Mucosa of descending colon (tissue), 3 donors: ENCODE data around the gene RIOK2. TPM values are rescaled to one million over a fixed set of nuclear protein-coding genes. Genes with fewer than 3 reads are reported as not detected.
A peak's percentile ranks its signal among the peaks of the same experiment; 100 is the strongest.

Experiments
- ATAC-seq: fragments of 200-7000 bp; cut with Tn5 transposase; one replicate; pipeline ENCODE4 v1.9.1; 2020; ENCODE audit warnings: mild to moderate bottlenecking, moderate library complexity
- DNase-seq, 3 donors: peaks; one replicate each; pipeline ENCODE4 v3.0.0-alpha.2; 2020
- H3K36me3 ChIP-seq: fragments of 200-600 bp; one replicate; pipeline ENCODE4 v1.8.0; 2021; ENCODE audit warnings: low read depth, mild to moderate bottlenecking
- H3K4me1 ChIP-seq: fragments of 200-600 bp; one replicate; pipeline ENCODE4 v1.8.0; 2021; ENCODE audit warnings: low read depth, mild to moderate bottlenecking
- H3K4me3 ChIP-seq: fragments of 200-600 bp; one replicate; pipeline ENCODE4 v1.8.0; 2021; ENCODE audit warnings: mild to moderate bottlenecking
- H3K9me3 ChIP-seq: fragments of 200-600 bp; one replicate; pipeline ENCODE4 v1.8.0; 2021; ENCODE audit warnings: mild to moderate bottlenecking
- CTCF ChIP-seq: fragments of 200-600 bp; IDR thresholded peaks from one replicate; pipeline ENCODE4 v1.8.0; 2022; ENCODE audit warnings: antibody characterized with exemption, mild to moderate bottlenecking
- intact Hi-C, 2 donors: fragments of 100-400 bp; cut with DNase I in 1 of 2; cut with micrococcal nuclease in 1 of 2; formaldehyde crosslinking; loops; one replicate each; pipeline versions ENCODE4 v1.11.0 to v1.11.1; 2022; cut with DNase I, micrococcal nuclease
- total RNA-seq, 3 donors: library from RNA; stranded (reverse); fragmentation: NEBNext Ultra II Directional in 2 of 3; extraction: Animal tissue kit (Norgen Biotek cat#: 25700) in 2 of 3; gene quantifications; one replicate each; pipeline versions ENCODE4 v1.2.1 to v1.2.4, GENCODE V29; 2021 to 2023
- donor health status: DM: no; HTN: no; CAD: no; lungs with moderate emphysema.
- donor health status: DM: no; HTN: no; CAD: no.
- donor health status: DM: no; HTN: yes; CAD: no.

The RIOK2 gene
- total RNA-seq, 3 donors from 2014 or later, result 18.0 to 26.8 (median 21.3) TPM

GRCh38 chr5:97151370-97151769 lies 31.7 kb downstream of the RIOK2 start:
- Histone ChIP-seq H3K9me3 (no peaks in the 10 kb centered on the region), H3K36me3 (no peaks in the 10 kb centered on the region), H3K4me3 (no peak overlapping the region), H3K4me1 (no peaks in the 10 kb centered on the region)
- no peak for DNase-seq
- TF ChIP-seq CTCF, result no peak
- no peak for ATAC-seq
- intact Hi-C loops, result no loop called here

DNA sequence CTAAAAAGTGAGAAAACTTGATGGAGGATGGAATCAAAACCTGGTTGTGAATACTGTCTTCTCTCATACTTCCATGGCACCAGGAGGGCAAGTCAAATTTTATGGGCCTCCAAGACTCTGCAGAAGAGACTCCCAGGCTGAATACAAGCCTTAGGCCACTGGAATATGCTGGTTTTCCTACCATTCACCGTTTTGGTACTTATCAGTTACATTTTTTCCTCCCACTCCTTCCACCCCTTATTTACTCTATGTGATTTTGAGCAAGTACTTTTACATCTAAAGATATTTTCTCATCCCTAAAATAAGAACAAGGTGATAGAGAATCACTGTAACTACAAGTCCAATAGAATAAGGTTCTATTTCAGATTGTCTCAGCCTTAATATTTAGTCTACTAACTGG lies 32.6 kb downstream of the RIOK2 start:
- Histone ChIP-seq H3K36me3 (no peaks in the 10 kb centered on the region), H3K4me1 (no peaks in the 10 kb centered on the region), H3K9me3 (no peaks in the 10 kb centered on the region), H3K4me3 (no peak overlapping the region)
- TF ChIP-seq CTCF, result no peak
- intact Hi-C loops, result no loop called here
- no peak for ATAC-seq
- DNase-seq, result no peak

DNA sequence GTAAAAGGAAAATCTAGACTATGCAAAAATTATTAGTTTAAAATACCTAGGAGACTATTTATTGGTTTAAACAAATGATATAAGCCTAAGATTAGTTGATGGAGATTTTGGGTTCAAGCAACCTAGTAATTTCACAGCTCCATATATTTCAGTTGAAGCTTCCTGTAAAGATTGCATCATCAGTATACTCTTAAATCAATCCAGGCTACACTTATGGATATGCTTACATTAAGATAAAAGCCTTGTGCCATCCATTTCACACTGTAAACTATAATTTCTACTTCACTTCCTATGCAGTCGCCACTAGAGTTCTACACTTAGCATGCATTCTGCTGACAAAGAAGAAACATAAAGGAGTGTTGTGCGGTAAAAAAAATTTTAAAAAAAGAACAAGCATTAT lies 33.3 kb downstream of the RIOK2 start:
- Histone ChIP-seq H3K4me3 (no peak overlapping the region), H3K9me3 (no peaks in the 10 kb centered on the region), H3K4me1 (no peaks in the 10 kb centered on the region), H3K36me3 (no peaks in the 10 kb centered on the region)
- DNase-seq (no peak), ATAC-seq (no peak)
- intact Hi-C loops, result no loop called here
- no peak for TF ChIP-seq CTCF

GRCh38 chr5:97148288-97148687 lies 34.8 kb downstream of the RIOK2 start:
- intact Hi-C loops, result no loop called here
- Histone ChIP-seq H3K4me1 (no peaks in the 10 kb centered on the region), H3K36me3 (no peaks in the 10 kb centered on the region), H3K4me3 (no peak overlapping the region), H3K9me3 (no peaks in the 10 kb centered on the region)
- TF ChIP-seq CTCF, result no peak
- DNase-seq (no peak), ATAC-seq (no peak)

DNA sequence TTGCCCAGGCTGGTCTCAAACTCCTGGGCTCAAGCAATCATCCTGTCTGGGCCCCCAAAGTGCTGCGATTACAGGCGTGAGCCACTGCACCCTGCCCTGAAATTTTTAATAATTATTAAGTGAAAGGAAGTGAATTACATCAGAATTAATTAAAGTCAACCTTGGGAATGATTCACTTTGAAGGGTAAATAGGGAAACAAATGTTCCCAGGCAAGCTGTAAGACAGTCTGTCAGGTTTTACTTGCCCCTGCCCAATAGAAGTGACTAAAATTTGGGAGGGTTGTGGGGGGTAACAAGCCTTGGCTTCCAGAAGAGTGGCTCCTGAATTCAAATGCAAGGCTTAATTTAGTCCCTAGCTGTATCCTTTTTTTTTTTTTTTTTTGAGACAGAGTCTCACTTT lies 39.3 kb downstream of the RIOK2 start:
- Histone ChIP-seq H3K4me1 (no peaks in the 10 kb centered on the region), H3K36me3 (no peaks in the 10 kb centered on the region), H3K4me3 (no peak overlapping the region), H3K9me3 (no peaks in the 10 kb centered on the region)
- no peak for TF ChIP-seq CTCF
- intact Hi-C loops, result no loop called here
- DNase-seq (no peak), ATAC-seq (no peak)

- no peaks in the 10 kb centered on the region for H3K9me3 ChIP-seq
- intact Hi-C loops, result no loop called here
- no peaks in the 10 kb centered on the region for H3K4me1 ChIP-seq
- ATAC-seq (peak; percentile 68), DNase-seq (peak in 1 of 3 donors; percentile 53)
- TF ChIP-seq CTCF, result no peak
- no peaks in the 10 kb centered on the region for H3K36me3 ChIP-seq
- no peak within 1 kb of the TSS for H3K4me3 ChIP-seq
Measured at GRCh38 chr5:97142521-97143254, 40.4 kb downstream of the RIOK2 start, which contains the start of gene LIX1. LIX1 (minus strand) TSS chr5:97142611; CDS start chr5:97142576, 35 bp downstream.
